ENCODE data around the gene NOTCH2. TPM values are rescaled to one million over a fixed set of nuclear protein-coding genes. Genes with fewer than 3 reads are reported as not detected.
"Not testable (repeated sequence)": the region's sequence is repeated elsewhere in the genome, so short reads cannot be mapped to it uniquely, and the experiment has no call there.

Gene NOTCH2
- 10 to 100 TPM; 10.1 to 70.6 (median 28.8) TPM for total RNA-seq

DNA sequence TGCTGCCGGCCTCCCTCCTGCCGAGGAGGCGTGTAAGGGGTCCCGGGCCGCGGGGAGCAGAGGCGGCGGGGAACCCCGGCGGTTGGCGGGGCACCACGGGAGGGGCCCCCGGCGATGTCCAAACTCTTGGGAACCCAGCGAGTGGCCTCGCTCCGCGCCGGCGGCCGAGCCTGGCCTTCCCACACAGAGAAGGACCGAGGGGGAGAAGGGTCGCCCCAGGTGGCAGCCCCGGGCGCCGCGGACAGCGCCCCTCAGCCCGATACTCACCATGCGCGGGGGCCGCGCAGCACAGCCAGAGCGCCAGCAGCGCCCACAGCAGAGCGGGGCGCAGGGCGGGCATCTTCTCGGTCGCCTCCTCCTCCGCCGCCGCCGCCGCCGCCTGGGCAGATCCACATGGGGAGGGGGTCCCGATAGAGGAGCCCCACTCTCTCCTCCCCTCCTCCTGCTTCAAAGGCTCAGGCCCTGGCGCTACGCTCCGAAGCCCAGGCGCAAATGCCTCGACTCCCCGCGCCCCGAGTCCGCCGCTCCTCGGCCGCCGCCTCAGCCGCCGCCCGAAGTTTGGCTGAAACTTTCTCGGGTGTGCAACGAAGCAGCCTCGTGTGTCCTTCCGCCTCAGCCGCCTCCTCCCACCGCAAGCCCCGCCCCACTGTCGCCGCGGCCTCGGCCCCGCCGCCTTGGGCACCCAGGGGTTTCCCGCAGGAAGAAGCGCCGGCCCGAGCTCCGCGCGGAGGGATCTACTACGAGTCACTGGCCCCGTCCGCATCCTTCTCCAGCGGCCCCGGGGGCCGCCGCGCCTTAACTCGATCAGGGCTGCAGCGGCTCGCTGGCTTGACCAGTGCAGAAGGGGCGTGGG is at the start of gene NOTCH2:
Gene NOTCH2, minus strand, starts transcription at position 596 of the 853 bp plus-strand sequence. Its CDS starts 256 bp downstream, at position 340.
- peak within 1 kb of the TSS; percentile 61 to 100 (median 93) for H3K4me3 ChIP-seq
- WGBS, 10 experiments: no CpG with 5 or more reads among the region's 95 CpGs
- in situ Hi-C loops (cut with MboI; ENCODE audit: low pct_unique_long_range_greater_than_20kb in 2 of 9, low sequenced_read_pairs in 9 of 9, unreplicated experiment in 9 of 9); H3K27ac ChIP-seq; H3K4me1 ChIP-seq (replicated peaks in 1 of 2): not testable (repeated sequence)
- ATAC-seq (replicated peaks in 6 of 8): peak; percentile 85 to 98 (median 93)

DNA sequence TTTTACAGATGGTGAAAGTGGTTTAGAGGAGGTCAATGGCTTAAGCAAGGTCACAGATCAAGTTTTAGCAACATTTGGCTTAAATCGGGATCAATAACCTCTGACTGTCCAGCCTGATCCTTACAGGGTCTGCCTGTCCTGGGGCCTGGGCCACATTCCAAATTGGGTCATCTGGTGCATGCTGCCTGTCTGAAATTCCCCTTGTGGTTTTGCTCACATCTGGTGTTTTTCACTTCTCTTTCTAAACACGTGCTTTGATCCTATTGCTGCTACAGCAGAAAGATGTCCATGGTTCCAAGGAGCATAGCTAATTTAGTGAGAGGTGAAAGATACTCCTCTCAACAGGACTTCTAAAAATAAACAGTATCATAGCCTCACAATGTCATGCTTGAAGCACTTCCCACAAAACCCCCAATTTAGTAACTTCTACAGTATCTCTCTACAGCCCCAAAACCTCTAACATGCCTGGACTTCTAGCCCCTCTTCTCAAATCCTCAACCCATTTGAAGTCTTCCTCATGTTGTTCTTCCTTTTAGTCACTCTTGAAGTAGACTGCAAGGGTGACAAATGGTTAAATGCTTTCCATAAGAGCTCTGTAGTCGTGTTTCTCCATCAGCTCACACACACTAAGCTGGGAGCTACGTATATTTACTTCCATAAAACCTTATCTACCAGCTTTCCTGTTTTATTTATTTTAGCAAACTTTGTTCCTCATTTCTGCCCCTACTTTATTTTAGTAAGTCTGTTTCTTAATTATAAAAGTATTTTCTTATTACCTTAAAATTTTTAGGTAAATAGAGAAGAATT is 48.1 kb upstream of the NOTCH2 start:
- H3K4me3 ChIP-seq; H3K27ac ChIP-seq; in situ Hi-C loops (cut with MboI; ENCODE audit: low pct_unique_long_range_greater_than_20kb in 2 of 9, low sequenced_read_pairs in 9 of 9, unreplicated experiment in 9 of 9); H3K4me1 ChIP-seq (replicated peaks in 1 of 2): not testable (repeated sequence)
- WGBS, 10 experiments: 60 to 100% (median 67%) methylated on average over 1 of the region's 4 CpGs; no CpG with 5 or more reads in 5 of the 10 experiments
- ATAC-seq (replicated peaks in 6 of 8): peak in 3 of 8 experiments; percentile 45 to 87 (median 53)

DNA sequence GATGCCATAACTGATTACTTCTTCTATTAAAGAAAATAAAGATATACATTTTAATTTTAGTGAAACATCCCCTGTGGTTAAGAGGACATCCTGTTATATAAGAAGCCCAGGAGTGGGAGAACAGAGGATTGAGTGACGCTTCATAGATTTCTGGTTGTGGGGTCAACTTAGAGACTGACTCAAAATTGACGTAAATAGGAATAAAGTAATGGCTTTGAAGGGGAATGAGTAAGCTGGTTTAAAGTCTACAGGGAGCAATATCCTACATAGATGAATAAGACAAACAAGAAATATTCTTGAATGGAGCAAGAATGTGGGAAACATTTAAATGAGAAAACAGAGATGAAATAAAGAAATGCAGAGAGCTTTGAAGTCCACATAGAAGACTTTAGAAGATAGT is 46.6 kb upstream of the NOTCH2 start:
- H3K27ac ChIP-seq; ATAC-seq (replicated peaks in 6 of 8); in situ Hi-C loops (cut with MboI; ENCODE audit: low pct_unique_long_range_greater_than_20kb in 2 of 9, low sequenced_read_pairs in 9 of 9, unreplicated experiment in 9 of 9); H3K4me1 ChIP-seq (replicated peaks in 1 of 2); H3K4me3 ChIP-seq: not testable (repeated sequence)
- no CpG with 5 or more reads among the region's 2 CpGs for WGBS, 10 experiments

DNA sequence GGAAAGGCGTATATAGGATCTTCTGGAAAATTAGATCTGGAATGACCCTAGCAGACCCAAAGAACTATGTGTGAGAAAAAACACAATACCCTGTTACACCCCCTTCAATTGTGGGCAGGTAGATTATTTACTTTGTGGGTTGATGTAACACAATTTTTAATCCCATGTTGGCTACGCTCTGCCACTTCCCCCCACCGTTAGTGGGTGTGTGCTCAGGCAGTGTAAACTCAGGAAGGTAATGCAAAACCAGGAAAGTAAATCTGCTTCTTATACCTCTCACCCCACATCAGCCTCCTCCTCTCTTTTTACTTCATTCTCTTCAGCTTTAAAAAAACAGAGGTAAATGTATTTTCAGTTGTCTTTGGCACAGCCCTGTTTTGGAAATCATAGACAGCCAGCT is 43.7 kb upstream of the NOTCH2 start:
- in situ Hi-C loops (cut with MboI; ENCODE audit: low pct_unique_long_range_greater_than_20kb in 2 of 9, low sequenced_read_pairs in 9 of 9, unreplicated experiment in 9 of 9); H3K4me3 ChIP-seq; ATAC-seq (replicated peaks in 6 of 8); H3K4me1 ChIP-seq (replicated peaks in 1 of 2); H3K27ac ChIP-seq: not testable (repeated sequence)
- no CpG with 5 or more reads among the region's 3 CpGs for WGBS, 10 experiments

DNA sequence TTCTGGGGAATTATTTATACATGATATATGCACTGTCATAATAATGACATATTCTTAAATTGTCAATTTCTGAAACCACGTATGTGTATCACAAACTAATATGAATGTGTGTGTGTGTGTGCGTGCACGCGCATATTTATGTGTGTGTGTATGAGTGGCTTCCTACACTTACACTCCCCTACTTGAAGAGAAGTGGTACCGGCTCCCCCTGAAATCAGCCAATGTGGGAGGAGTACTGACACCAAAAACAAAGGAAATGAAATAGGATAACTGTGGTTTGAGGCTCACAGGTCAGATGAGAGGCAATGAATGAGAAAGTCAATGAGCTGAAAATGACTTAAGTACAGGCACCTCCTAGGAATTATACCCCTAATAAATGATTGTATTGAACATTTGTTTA is 42.8 kb upstream of the NOTCH2 start:
- H3K4me3 ChIP-seq; in situ Hi-C loops (cut with MboI; ENCODE audit: low pct_unique_long_range_greater_than_20kb in 2 of 9, low sequenced_read_pairs in 9 of 9, unreplicated experiment in 9 of 9); H3K27ac ChIP-seq; H3K4me1 ChIP-seq (replicated peaks in 1 of 2); ATAC-seq (replicated peaks in 6 of 8): not testable (repeated sequence)
- WGBS, 10 experiments: no CpG with 5 or more reads among the region's 5 CpGs

DNA sequence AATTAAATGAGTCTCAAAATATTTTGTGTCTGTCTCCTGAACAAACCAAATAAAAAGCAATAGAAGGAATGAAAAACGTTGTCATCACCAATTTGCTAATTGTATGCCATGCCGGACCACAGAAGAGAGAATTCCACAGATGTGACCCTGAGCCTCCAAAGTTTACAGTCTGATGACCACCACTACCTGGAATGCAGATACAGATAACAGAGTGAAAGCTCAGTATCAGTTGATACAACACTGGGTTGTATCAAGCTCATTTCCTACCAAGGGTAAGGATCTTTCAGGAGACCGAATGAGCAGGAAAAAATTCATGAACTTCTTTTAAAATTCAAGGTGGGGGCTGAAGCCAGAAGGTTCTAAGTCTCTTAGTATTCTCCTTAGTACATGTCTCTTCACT is 42.3 kb upstream of the NOTCH2 start:
- ATAC-seq (replicated peaks in 6 of 8); H3K27ac ChIP-seq; H3K4me3 ChIP-seq; H3K4me1 ChIP-seq (replicated peaks in 1 of 2); in situ Hi-C loops (cut with MboI; ENCODE audit: low pct_unique_long_range_greater_than_20kb in 2 of 9, low sequenced_read_pairs in 9 of 9, unreplicated experiment in 9 of 9): not testable (repeated sequence)
- no CpG with 5 or more reads among the region's 3 CpGs for WGBS, 10 experiments

DNA sequence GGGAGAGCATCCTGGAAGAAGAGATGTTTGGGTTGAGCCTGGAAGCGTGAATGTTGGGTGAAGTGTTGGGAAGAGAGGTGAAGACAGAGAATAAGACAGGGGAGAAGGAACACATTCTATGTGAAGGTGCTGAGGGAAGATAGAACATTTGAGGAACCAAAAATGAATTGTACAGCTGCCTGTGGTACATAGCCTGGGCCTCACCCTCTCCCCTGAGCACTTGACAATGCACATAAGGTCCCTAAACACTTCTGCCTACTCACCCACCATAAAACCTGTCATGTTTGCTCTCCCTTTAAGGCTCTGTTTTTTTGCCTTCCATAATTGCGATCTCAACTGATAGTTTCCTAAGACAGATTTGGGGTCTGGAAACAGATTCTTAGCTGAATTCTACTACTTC is 41.5 kb upstream of the NOTCH2 start:
- H3K27ac ChIP-seq; H3K4me1 ChIP-seq (replicated peaks in 1 of 2); ATAC-seq (replicated peaks in 6 of 8); H3K4me3 ChIP-seq; in situ Hi-C loops (cut with MboI; ENCODE audit: low pct_unique_long_range_greater_than_20kb in 2 of 9, low sequenced_read_pairs in 9 of 9, unreplicated experiment in 9 of 9): not testable (repeated sequence)
- WGBS, 10 experiments: no CpG with 5 or more reads among the region's 2 CpGs

DNA sequence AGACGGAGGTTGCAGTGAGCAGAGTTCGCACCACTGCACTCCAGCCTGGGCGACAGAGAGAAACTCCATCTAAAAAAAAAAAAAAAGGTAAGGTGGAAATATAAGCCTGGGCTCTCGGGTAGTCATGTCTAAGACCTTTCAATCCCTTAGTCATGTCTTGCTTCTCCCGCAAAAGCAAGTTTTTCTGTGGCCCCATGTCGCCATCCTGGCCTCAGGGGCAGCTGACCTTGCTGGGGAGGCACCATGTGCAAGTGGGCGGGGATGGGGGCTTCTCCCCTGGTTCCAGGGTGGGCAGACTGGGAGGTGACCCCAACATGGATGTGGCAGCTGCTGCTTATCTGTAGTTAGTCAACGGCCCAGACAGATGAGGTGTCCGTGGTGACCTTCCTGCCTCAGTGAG is 40.2 kb upstream of the NOTCH2 start:
- H3K4me1 ChIP-seq (replicated peaks in 1 of 2); in situ Hi-C loops (cut with MboI; ENCODE audit: low pct_unique_long_range_greater_than_20kb in 2 of 9, low sequenced_read_pairs in 9 of 9, unreplicated experiment in 9 of 9); H3K4me3 ChIP-seq; ATAC-seq (replicated peaks in 6 of 8); H3K27ac ChIP-seq: not testable (repeated sequence)
- 100% methylated on average over 3 of the region's 9 CpGs; no CpG with 5 or more reads in 9 of the 10 experiments for WGBS, 10 experiments

DNA sequence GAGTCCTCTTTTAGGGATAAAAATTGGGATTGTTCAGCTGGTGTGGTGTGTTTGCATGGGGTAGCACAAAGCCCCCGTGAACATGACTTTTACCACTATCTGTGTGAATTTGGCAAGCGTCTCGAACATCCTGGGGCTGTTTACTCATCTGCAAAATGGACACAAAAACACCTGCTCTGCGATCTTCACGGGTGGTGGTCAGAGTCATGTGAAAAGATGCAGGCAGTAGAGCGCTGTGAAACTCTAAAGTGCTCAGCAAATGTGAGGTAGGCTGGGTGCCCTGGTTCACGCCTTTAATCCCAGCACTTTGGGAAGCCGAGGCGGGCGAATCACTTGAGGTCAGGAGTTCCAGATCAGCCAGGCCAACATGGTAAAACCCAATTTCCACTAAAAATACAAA is 39.7 kb upstream of the NOTCH2 start:
- in situ Hi-C loops (cut with MboI; ENCODE audit: low pct_unique_long_range_greater_than_20kb in 2 of 9, low sequenced_read_pairs in 9 of 9, unreplicated experiment in 9 of 9); ATAC-seq (replicated peaks in 6 of 8); H3K4me3 ChIP-seq; H3K4me1 ChIP-seq (replicated peaks in 1 of 2); H3K27ac ChIP-seq: not testable (repeated sequence)
- no CpG with 5 or more reads among the region's 10 CpGs for WGBS, 10 experiments

DNA sequence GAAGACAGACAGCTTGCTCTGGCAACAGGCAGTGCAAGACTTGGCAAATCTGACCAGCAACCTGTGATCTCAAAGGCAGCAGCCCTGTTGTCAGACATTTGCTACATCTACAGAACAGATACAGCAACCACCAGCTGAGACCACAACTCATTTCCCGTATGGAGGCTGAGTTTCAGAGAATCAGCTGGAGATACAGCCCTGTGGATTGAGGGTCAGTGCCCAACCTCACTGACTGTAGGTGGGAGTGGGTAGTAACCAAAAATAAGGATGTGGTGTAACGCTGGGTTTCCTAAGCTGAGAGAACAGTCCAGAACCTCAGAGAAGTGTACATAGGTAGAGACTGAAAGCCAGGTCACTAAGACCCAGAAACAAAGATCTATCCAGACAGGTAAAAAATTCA is 35.8 kb upstream of the NOTCH2 start:
- H3K4me3 ChIP-seq; in situ Hi-C loops (cut with MboI; ENCODE audit: low pct_unique_long_range_greater_than_20kb in 2 of 9, low sequenced_read_pairs in 9 of 9, unreplicated experiment in 9 of 9); H3K27ac ChIP-seq; H3K4me1 ChIP-seq (replicated peaks in 1 of 2); ATAC-seq (replicated peaks in 6 of 8): not testable (repeated sequence)
- WGBS, 10 experiments: no CpG with 5 or more reads among the region's 2 CpGs

DNA sequence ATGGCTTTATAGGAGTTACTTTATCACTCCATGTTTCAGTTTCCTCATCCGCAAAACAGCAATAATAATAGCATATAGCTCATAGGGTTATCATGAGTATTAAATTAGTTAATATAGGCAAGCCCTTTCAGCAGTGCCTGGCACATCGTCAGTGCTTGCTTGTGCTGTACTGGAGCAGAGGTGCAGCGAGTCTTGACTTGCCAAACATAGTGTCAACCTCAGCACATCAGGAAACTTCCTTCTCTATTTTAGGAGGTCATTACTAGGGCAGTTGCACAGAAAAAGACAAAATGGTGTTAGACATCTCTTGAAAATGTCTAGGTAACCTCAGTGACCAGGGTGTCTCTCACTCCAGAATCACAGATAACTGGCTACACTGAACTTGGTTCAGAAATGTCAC is 34.3 kb upstream of the NOTCH2 start:
- H3K4me1 ChIP-seq (replicated peaks in 1 of 2); ATAC-seq (replicated peaks in 6 of 8); in situ Hi-C loops (cut with MboI; ENCODE audit: low pct_unique_long_range_greater_than_20kb in 2 of 9, low sequenced_read_pairs in 9 of 9, unreplicated experiment in 9 of 9); H3K4me3 ChIP-seq; H3K27ac ChIP-seq: not testable (repeated sequence)
- no CpG with 5 or more reads among the region's 3 CpGs for WGBS, 10 experiments

DNA sequence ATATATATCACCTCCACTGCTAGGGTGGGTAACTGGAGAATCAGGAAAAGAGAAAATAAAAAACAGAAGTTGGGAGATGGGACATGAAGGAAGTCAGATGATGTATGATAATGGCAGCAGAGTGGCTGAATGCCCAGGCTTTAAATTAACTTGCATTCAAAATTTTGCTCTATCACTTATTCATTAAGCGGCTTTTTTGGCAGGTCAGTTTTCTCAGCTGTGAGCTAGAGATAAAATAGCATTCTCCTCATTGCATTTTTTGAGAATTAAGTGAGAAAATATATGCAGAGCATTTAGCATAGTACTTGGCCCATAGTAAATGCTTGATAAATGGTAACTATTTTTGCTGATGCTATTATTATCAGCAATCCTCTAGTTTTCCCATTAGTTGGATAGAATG is 32.1 kb upstream of the NOTCH2 start:
- H3K4me3 ChIP-seq; H3K4me1 ChIP-seq (replicated peaks in 1 of 2); H3K27ac ChIP-seq; in situ Hi-C loops (cut with MboI; ENCODE audit: low pct_unique_long_range_greater_than_20kb in 2 of 9, low sequenced_read_pairs in 9 of 9, unreplicated experiment in 9 of 9): not testable (repeated sequence)
- WGBS, 10 experiments: 100% methylated on average over 1 of the region's 1 CpG; no CpG with 5 or more reads in 9 of the 10 experiments
- peak in 1 of 8 experiments; percentile 29 for ATAC-seq (replicated peaks in 6 of 8)

DNA sequence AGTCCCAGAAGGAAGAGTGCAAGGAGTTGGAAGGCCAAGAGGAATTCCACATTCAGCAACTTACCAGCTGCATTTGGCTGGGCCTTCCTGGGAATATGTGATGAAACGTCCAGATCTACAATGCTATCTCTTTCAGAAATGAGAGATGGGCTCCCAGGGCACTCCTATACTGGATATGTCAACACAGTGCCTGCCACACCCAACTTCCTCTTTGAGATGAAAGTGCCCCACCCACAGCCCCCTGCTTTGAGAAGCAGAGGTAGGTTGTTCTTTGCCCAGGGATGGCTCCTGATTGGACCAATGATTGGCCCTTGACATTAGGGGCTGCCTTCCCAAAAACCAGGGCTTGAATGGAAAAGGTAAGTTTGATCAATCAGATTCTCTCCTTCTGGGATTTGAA is 31.1 kb upstream of the NOTCH2 start:
- H3K4me1 ChIP-seq (replicated peaks in 1 of 2); H3K4me3 ChIP-seq; H3K27ac ChIP-seq; in situ Hi-C loops (cut with MboI; ENCODE audit: low pct_unique_long_range_greater_than_20kb in 2 of 9, low sequenced_read_pairs in 9 of 9, unreplicated experiment in 9 of 9); ATAC-seq (replicated peaks in 6 of 8): not testable (repeated sequence)
- WGBS, 10 experiments: no CpG with 5 or more reads among the region's 1 CpG
